Ramos (cell line): ENCODE measurements around the gene SPON1.

Experiments
- in situ Hi-C: fragments of 300-500 bp; cut with MboI; formaldehyde crosslinking; loops from one replicate; pipeline ENCODE4 v1.14.3; 2022; ENCODE audit warnings: low sequenced_read_pairs; ENCODE audit not compliant: unreplicated experiment

Gene SPON1

GRCh38 chr11:14110629-14111028 is 148.1 kb downstream of the SPON1 start:
- in situ Hi-C loops: no loop called here

- in situ Hi-C loops: no loop called here
Measured at GRCh38 chr11:14111496-14111895, 149.0 kb downstream of the SPON1 start.

DNA sequence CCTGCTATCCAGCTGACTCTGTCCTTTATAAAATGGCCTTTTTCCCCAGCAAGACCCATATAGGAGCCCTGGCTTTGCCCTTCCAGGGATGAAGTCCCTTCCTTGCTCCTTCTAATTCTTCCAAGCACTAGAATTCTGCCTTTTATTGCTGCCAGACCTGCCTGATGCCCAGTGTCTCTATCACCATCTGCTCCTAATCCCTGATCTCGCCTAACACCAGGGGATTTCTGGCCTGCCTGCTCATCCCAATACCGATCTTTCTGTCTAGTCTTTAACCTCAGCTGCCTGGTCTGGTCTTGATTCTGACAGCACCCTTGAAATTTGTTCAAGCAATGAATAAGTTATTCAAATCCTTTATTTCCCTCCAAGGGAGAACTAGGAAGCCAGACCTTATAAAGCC is 150.2 kb downstream of the SPON1 start:
- in situ Hi-C loops: no loop called here

DNA sequence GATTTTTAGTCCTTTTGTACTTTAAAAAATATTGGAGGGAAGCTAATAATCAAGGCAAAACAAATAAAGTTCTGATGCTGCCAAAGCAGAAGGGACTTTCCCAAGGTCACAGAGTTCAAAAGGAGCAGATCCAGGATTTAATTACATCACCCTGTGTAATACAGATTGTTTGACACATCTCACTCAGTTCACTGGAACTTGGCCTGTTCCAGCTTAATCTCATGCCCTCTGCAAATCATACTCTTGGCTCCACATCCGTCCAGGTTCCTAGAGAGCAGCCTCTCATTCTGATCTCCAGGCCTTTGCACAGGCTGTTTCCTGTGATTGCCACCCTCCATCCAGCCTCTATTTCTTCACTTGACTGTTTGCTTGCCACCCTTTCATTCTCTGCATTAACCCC is 151.7 kb downstream of the SPON1 start:
- in situ Hi-C loops: no loop called here

GRCh38 chr11:14114786-14115185 is 152.3 kb downstream of the SPON1 start:
- in situ Hi-C loops: no loop called here

GRCh38 chr11:14117632-14118031 is 155.1 kb downstream of the SPON1 start:
- in situ Hi-C loops: no loop called here

GRCh38 chr11:14118072-14118471 is 155.5 kb downstream of the SPON1 start:
- in situ Hi-C loops: no loop called here

- in situ Hi-C loops: no loop called here
Measured at GRCh38 chr11:14119357-14119756, 156.8 kb downstream of the SPON1 start.

DNA sequence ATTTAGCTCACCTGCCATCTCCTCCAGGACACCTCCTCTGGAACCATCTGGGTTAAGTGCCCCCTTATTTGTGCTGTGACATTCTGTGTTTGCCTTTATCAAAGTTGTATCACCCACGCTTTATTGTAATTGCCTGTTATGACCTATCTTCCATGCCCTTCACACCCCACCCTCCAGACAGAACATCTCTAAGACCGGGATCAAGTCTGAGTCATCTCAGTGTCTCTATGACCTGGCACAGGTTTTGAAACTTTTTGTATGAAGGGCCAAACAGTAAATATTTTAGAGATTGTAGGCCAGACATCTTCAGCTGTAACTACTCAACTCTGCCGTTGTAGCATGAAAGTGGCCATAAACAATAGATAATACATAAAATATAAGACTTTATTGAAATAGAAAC is 161.8 kb downstream of the SPON1 start:
- in situ Hi-C loops: no loop called here

GRCh38 chr11:14124886-14125285 is 162.4 kb downstream of the SPON1 start:
- in situ Hi-C loops: no loop called here

GRCh38 chr11:14125529-14125928 is 163.0 kb downstream of the SPON1 start:
- in situ Hi-C loops: no loop called here

- in situ Hi-C loops: no loop called here
Measured at GRCh38 chr11:14127679-14128078, 165.2 kb downstream of the SPON1 start.

DNA sequence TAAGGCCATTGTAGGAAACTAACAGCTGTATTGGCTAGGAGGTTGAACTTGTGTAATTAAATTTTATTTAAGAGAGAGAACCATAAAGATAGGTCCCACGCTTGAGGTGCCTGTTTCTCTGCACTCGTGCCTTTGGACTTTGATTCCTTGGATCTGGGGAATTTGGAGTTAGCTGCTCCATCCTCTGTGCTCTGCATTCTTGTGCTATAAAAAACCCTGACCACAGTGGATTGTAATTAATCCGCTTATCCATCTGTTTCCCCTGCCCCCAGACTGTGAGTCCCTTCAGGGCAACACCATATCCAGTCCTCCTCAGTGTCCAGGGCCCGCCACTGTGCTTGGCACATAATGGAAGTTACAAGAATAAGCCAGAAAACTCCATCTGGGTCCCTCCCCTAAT is 169.8 kb downstream of the SPON1 start:
- in situ Hi-C loops: no loop called here

DNA sequence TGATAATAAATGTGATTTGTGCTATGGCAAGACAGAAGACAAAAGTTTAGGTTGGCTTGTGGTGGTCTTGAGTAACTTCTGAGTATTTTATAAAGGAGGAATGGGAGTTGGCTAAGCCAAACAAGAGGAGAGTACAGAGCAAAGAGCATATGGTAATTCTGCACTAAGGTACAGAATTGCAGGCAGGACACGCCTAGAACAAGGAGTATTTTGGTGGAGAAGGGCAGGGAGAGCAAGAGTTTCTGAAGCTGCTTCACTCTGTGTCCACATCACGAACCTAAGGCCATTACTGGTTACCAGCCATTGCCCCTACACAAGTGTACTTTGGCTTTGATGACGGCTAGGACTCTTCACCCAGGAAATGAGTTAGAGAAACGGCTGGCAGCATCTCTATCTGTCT is 170.9 kb downstream of the SPON1 start:
- in situ Hi-C loops: no loop called here

DNA sequence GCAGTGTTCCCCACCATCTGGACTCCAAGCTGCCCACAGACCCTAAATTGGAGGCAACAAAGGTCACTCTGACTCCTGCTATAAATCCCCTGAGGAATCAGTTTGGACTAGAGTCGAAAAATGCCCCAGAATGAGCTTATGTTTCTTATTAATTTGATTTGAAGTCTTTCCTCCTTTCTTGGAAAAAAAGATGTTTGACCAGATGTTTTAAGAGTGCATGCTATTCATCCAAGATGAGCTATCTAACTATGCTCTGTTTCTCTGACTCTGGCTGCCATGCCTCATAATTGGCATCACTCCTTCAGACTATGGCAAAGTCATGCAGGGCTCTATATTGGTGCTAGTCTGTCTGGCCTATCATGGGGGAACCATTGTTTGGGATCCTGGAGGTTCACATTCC is 174.0 kb downstream of the SPON1 start:
- in situ Hi-C loops: no loop called here

GRCh38 chr11:14137284-14137683 is 174.8 kb downstream of the SPON1 start:
- in situ Hi-C loops: no loop called here

DNA sequence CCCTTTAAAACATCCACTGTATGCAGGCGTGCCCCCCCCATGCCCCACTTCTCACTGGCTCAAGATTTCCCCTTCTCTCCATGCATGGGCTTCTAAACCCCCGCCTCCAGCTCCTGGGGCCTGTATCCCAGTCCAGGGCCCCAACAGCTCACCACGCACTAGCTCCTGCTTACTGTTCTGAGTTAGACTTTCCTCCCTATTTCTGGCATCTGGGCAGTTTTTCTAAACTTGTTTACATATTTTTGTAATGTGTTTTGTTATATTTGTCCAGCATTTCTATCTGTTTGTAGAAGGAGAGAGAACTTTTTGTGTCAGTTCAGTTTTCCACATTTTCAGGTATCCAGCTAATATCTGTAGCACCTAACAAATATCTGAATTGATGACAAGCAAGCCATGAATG is 178.5 kb downstream of the SPON1 start:
- in situ Hi-C loops: loop anchor here (10.0 kb wide), 1 partner anchor 366 kb away; no protein-coding TSS in a partner anchor

DNA sequence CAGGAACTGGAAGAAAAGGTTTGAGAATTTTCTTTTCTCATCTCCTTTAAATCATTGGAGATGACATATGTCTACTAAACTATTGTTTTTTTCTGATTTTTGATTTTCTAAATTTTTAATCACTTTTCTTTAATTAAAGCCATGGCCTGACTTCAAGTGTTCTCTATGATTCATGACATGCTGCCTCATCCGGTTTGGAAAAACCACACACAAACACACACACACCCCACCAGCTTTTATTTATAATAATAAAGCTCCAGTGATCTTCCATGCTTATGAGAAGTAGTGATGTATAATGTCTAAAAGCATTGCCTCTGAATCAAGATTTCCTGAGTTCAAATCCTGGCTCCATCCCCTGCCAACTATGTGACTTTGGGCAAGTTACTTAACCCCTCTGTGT is 179.2 kb downstream of the SPON1 start:
- in situ Hi-C loops: loop anchor here (10.0 kb wide), 1 partner anchor 367 kb away; no protein-coding TSS in a partner anchor

- in situ Hi-C loops: loop anchor here (10.0 kb wide), 1 partner anchor 370 kb away; no protein-coding TSS in a partner anchor
Measured at GRCh38 chr11:14144934-14145333, 182.4 kb downstream of the SPON1 start.

DNA sequence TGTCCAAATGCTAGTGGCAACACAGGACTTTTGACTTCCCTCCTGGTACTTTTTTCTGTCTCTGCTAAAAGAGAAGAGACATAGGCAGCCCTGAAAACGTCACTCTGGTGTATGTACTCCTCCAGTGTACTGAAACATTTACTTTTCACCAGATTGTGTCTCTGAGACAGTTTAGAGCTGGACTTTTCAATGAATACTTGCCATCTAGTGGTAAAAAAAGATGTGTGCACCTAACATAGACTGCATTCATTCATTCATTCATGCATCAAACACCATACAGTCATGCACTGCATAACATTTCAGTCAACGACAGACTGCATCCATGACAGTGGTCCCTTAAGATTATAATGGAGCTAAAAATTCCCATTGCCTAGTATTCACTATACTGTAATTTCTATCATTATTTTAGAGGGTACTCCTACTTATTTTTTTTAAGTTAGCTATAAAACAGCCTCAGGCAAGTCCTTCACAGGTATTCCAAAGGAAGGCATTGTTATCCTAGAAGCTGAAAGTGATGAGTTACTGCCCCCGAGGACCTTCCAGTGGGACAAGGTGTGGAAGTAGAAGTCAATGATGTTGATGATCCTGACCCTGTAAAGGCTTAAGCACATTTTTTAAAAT is 186.2 kb downstream of the SPON1 start:
- in situ Hi-C loops: loop anchor here (10.0 kb wide), 1 partner anchor 374 kb away; no protein-coding TSS in a partner anchor

GRCh38 chr11:14149683-14150082 is 187.2 kb downstream of the SPON1 start:
- in situ Hi-C loops: loop anchor here (10.0 kb wide), 1 partner anchor 375 kb away; no protein-coding TSS in a partner anchor

DNA sequence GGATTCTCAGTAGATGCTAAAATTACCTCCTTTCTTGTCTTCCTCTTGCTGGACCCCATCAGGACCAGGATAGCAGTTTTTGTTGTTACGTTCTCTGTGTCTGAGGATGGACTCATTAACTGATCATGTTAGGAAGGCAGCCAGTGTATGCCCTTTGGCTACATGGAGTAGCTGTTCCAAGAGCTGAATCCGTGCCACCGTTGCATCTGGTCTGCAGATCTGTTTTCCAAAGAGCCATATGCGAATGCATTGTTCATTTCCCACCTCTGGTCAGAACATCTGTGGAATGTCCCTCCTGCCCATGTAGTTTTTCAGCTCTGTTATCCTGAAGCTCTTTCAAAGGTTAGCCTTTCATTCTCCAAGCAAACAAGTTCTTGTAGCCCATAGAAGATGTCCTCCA is 188.4 kb downstream of the SPON1 start:
- in situ Hi-C loops: no loop called here
